ENCODE measurements around the gene ZNF398. TPM values are rescaled to one million over a fixed set of nuclear protein-coding genes. Genes with fewer than 3 reads are reported as not detected.

Gene ZNF398
- total and polyA plus RNA-seq, 9 of the 15 experiments (the other 6 are each of a cell fraction or from before 2014, with no cell fraction given) = 4.0 to 18.6 (median 10.4) TPM

DNA sequence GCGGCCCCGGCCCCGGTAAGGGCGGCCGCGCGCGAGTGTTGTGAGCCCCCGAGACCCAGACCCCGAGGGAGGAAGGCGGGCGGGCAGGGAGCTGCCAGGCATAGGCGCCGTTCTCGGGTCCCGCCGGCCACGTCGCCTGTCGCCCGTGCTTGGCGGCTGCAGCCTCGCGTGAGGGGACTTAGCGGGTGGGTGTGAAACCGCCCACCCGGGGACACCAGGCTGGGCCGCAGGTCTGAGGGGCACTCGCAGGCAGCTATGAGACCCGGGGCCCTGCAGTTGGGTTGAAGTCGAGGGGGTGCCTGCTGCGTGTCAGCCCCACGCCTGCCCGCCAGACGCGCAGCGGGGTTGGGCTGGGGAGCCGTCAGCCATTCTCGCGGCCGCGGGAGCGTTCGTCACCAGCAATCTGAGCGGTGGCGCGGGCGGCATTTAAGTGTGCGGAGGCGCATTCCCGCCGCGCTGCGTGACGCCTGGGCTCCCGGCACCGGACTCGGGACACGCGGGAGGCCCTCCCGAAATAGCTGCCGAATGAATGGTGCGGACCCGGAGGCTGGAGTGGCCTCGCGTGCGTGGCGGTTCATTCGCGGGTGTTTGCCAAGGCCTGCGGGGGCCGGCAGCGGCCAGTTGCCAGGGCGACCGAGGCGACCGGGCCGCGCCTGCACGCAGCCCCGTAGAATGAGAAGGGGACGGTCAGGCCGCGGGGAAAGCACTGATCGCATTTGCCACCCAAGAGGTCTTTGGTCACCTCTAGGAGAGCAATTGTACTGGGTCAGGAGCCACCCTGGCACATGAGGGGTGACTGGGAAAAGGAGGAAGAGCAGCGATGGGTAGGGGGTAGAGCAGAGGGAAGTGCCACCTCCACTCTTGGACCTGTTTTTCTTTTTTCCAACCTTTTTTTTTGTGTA is 750 bp downstream of the ZNF398 start (continued):
- TF ChIP-seq FOXA3 (CRISPR knock-in tag; conservative IDR thresholded peaks at IDR 0.05 in 1 of 2, IDR thresholded peaks at IDR 0.05 in 1 of 2) (peak in 1 of 2 experiments; percentile 61; a peak in 1 of 4 replicates), ZNF764 (CRISPR knock-in tag; IDR thresholded peaks at IDR 0.05; ENCODE audit: low read depth) (peak; percentile 29; the same call in 1 of the 2 replicates), SPI1 (IDR thresholded peaks at IDR 0.05; ENCODE audit: borderline replicate concordance, low read depth, low read length) (peak; percentile 33; the same call in 1 of the 2 replicates), CTBP1 (IDR thresholded peaks at IDR 0.05; ENCODE audit: borderline replicate concordance) (peak; percentile 65), KDM5B (IDR thresholded peaks at IDR 0.05; ENCODE audit: insufficient replicate concordance, low read depth, low read length) (peak; percentile 80), POLR2A (conservative IDR thresholded peaks at IDR 0.05) (peak; percentile 51), MXI1 (IDR thresholded peaks at IDR 0.05; ENCODE audit: low read depth, low read length) (peak; percentile 48; the same call in 1 of the 2 replicates), POLR2B (IDR thresholded peaks at IDR 0.05; ENCODE audit: low read depth, partially characterized antibody) (no peak), ZNF41 (CRISPR knock-in tag; conservative IDR thresholded peaks at IDR 0.05) (no peak), KDM4B (IDR thresholded peaks at IDR 0.05; ENCODE audit: borderline replicate concordance in 2 of 2, low read depth in 1 of 2) (peak in 1 of 2 experiments; percentile 84; a peak in 1 of 4 replicates), KLF10 (CRISPR knock-in tag; IDR thresholded peaks at IDR 0.05) (no peak), ESRRA (IDR thresholded peaks at IDR 0.05; ENCODE audit: borderline replicate concordance, low read depth) (no peak), NRF1 (conservative IDR thresholded peaks at IDR 0.05 in 1 of 2, IDR thresholded peaks at IDR 0.05 in 1 of 2) (peak; percentile 73 to 76), HNRNPLL (IDR thresholded peaks at IDR 0.05; ENCODE audit: low read depth, low read length, poor library complexity, severe bottlenecking) (peak; percentile 42), NFRKB (IDR thresholded peaks at IDR 0.05; ENCODE audit: low read depth) (0 out of 2 replicates have a peak, but pooled peaks have one; percentile 34), SMAD1 (IDR thresholded peaks at IDR 0.05; ENCODE audit: low read depth, low read length, partially characterized antibody) (no peak), SAFB (IDR thresholded peaks at IDR 0.05; ENCODE audit: borderline replicate concordance, low read depth, low read length) (peak; percentile 94)
- TF ChIP-seq, protein P1, sequence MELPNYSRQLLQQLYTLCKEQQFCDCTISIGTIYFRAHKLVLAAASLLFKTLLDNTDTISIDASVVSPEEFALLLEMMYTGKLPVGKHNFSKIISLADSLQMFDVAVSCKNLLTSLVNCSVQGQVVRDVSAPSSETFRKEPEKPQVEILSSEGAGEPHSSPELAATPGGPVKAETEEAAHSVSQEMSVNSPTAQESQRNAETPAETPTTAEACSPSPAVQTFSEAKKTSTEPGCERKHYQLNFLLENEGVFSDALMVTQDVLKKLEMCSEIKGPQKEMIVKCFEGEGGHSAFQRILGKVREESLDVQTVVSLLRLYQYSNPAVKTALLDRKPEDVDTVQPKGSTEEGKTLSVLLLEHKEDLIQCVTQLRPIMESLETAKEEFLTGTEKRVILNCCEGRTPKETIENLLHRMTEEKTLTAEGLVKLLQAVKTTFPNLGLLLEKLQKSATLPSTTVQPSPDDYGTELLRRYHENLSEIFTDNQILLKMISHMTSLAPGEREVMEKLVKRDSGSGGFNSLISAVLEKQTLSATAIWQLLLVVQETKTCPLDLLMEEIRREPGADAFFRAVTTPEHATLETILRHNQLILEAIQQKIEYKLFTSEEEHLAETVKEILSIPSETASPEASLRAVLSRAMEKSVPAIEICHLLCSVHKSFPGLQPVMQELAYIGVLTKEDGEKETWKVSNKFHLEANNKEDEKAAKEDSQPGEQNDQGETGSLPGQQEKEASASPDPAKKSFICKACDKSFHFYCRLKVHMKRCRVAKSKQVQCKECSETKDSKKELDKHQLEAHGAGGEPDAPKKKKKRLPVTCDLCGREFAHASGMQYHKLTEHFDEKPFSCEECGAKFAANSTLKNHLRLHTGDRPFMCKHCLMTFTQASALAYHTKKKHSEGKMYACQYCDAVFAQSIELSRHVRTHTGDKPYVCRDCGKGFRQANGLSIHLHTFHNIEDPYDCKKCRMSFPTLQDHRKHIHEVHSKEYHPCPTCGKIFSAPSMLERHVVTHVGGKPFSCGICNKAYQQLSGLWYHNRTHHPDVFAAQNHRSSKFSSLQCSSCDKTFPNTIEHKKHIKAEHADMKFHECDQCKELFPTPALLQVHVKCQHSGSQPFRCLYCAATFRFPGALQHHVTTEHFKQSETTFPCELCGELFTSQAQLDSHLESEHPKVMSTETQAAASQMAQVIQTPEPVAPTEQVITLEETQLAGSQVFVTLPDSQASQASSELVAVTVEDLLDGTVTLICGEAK (IDR thresholded peaks at IDR 0.05) = no peak; the same call in 1 of the 2 replicates
- TF ChIP-seq, protein P1 (CRISPR knock-in tag; IDR thresholded peaks at IDR 0.05) = no peak; the same call in 1 of the 2 replicates

Data from K562 (cell line).